ENCODE data around the gene BRPF1.
"Not testable (repeated sequence)": the region's sequence is repeated elsewhere in the genome, so short reads cannot be mapped to it uniquely, and the experiment has no call there.

The BRPF1 gene

GRCh38 chr3:9768141-9768775, 36.7 kb downstream of the BRPF1 start:
- DNase-seq (ENCODE audit: low read depth), result no peak

DNA sequence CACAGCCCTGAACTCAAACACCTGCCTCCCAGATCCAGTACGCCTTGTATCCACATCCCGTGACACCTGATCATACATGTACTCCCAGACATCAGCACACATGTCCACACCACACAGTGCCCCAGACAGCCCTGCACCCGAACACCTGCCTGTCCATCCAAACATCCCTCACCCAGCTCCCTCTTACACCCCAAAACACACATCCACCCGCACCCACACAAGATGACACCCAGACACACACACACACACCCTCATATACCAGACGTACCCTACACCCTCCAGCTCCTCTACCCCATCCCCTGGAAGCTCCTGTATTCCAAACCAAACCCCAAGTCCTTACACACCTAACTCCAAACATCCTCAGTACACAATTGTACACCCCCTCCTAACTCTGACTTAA, 37.5 kb downstream of the BRPF1 start:
- no peak for DNase-seq (ENCODE audit: low read depth)

DNA sequence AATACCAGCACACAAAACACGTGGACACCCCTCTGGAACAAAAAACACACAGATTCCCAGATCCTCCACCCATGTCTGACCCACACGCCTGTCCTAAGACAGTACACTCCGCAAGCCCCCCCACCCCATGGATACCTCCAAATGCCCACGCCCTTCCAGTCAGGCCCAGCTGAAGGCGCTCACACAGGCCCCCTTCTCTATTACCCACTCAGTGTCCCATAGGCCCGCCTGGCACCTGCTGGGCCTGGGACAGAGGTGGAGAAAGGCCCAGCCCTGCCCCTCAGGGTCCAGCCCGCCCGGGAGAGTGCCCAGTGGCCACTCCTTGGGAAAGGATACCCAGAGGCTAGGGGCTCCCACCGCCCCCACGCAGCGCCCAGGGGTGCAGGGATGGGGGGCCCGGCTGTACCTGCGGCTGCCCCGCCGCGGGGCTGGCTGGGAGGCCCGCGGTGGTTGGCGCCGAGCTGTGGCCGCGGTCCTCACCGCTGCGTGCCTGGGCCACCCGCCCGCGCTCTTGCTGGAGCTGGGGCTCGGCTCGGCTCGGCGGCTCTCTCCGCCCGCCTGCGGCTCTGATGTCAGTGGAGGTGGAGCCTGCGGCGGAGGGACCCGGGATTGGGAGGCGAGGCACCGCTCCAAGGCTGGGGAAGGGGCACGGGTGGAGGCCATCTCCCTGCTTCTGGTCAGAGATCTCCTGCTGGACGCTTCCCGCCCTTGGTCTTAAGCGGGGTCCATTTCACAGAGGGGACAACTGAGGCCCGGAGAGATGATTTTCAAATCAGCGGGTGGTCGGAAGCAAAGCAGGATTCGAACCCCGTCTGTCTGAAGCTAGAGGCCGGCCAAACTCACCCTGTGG, 38.1 kb downstream of the BRPF1 start, which contains the start of gene CAMK1:
Gene CAMK1, minus strand, starts transcription at position 522 of the 850 bp plus-strand sequence. CDS start 2,198 bp downstream, outside the sequence.
- DNase-seq (ENCODE audit: low read depth), result peak; percentile 25

- DNase-seq (ENCODE audit: low read depth), result no peak
These were observed 38.8 kb downstream of the BRPF1 start for GRCh38 chr3:9770276-9770812.

GRCh38 chr3:9771007-9771406, 39.5 kb downstream of the BRPF1 start:
- DNase-seq (ENCODE audit: low read depth), result not testable (repeated sequence)

GRCh38 chr3:9776896-9777693, 45.6 kb downstream of the BRPF1 start:
- no peak for DNase-seq (ENCODE audit: low read depth)

- DNase-seq (ENCODE audit: low read depth), result no peak
These were observed 46.1 kb downstream of the BRPF1 start for GRCh38 chr3:9777694-9778021.

DNA sequence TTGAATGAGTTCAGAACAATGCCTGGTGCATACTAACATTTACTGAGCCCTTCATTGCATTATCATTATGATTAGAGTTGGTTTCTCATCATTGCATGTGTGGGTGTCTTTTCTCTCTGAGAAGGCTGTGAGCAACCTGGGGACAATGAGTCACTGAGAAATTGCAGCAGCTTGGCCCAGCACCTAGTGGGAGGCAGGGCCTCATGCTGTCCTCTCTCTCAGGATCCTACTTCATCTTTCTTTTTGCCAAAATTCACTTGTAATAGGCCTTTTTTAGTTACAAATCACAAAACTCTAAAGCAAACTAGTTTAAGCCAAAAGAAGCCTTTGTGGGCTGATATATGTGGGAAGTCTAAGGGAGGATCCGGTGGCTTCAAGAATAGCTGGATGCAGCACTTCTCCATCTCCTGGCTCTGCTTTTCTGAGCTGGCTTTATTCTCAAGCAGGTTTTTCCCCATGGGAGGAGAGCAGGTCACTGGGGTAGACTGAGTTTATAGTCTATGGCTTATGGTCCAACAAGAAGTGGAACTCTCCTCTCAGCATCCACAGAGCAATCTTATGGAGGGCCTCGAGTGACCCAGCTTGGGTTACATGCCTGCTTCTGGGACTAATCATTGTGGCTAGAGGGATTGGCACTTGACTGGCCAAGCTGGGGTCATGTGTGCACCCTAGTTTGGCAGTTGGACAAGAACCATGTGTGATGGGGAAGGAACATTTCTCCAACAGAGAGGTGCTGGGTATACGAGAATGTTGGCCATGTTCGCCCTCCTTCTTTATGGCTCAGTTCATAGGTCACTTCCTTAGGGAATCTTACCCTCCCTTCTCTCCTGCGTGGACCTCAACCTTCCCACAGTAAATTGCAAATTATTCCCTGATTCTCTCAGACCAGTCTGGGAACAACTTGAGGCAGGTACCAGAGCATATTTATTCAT, 46.9 kb downstream of the BRPF1 start:
- DNase-seq (ENCODE audit: low read depth), result no peak

DNA sequence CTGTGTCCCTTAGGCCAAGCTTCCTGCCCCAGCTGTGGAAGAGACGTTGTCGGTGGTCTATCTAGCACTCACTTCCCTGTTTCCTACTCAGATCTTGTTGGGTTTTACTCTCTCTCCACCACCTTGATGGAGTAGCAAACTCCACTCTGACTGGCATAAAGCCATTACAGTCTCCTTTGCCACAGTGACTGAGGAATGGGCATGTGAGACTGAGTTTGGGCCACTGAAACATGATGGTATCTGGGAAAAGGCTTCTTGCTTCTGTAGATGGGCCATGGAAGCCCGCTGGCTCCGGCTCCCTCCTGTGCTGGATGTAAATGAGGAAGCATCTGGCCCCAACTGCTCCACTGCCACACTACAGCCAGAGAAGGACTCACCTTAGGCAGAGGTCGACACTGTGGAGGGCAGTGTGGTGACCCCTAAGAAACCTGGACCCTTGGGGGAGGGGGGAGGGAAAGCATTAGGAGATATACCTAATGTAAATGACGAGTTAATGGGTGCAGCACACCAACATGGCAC, 47.6 kb downstream of the BRPF1 start:
- DNase-seq (ENCODE audit: low read depth), result no peak

DNA sequence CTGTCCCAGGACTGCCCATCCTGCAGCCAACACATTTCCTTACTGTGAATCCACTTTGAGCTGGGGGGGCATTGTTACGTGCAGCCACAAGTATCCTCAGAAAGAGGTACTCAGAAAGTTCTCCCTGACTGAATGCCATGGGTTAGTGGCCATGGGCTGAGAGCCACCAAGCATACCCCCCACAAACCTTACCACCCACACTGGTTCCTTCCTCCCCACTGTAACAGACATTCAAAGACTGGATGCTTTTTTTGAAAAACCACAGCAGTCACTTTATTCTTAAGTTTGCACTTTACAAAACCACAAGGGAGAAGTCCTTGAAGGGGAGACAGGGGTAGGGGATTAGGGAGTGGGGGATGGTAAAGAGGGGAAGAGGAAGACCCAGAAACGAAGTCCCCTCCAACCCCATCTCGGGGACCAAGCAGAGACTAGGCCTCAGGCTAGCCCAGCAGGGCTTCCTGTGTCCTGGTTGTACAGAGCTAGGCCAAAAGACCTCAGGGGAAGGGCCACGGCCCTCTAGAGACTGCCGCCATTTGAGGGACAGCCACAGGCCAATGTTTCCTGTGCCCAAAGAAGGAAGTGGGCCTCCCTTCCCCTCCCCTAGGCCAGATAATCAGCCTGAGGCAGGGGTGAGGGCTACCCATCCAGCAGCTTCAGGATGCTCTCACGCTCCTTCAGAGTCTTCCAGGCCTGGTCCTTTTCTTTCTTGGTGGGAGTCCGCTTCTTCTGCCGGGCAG, 48.4 kb downstream of the BRPF1 start:
- DNase-seq (ENCODE audit: low read depth), result no peak

DNA sequence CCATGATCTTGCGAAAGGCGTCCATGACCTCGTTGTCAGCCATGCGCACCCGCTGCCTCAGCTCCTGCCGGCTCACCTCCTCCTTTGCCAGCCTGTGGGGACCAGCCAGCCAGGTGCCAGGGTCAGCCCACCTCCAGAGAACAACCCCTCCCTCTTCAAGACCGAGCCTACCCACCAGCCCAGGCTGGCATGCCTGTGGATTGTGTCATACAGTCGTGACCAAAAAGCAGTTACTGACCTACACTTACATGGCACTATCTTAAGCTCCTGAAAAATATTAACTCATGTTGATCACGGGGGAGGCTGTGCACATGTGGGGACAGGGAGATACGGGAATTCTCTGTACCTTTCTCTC, 48.9 kb downstream of the BRPF1 start:
- DNase-seq (ENCODE audit: low read depth), result no peak

DNA sequence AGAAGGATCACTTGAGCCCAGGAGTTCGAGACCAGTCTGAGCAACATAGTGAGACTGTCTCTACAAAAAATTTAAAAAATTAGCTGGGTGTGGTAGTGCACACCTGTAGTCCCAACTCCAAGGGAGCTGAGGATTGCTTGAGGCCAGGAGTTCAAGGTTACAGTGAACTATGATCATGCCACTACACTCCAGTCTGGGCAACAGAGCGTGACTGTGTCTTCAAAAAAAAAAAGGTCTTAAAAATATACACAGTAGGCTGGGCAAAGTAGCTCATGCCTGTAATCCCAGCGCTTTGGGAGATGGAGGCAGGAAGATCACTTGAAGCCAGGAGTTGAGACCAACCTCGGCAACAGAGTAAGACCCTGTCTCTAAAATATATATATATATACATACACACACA, 49.4 kb downstream of the BRPF1 start:
- DNase-seq (ENCODE audit: low read depth), result no peak

DNA sequence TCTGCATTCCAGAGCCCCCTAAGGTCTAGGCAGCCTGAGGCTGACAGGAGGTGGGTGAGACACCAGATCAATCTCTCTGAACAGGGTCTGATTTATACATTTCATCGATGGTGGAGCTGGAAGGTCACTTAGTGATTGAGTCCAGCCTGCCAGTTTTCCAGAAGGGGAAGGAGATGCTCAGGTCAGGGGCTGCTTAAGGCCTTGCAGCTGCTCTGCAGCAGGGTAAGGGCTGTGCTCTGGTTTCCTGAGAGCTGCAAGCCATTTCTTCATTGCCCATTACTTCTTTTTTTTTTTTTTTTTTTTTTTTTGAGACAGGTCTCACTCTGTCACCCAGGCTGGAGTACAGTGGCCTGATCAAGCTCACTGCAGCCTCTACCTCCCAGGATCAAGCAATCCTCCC, 50.0 kb downstream of the BRPF1 start:
- DNase-seq (ENCODE audit: low read depth), result no peak

- DNase-seq (ENCODE audit: low read depth), result no peak
These were observed 50.6 kb downstream of the BRPF1 start for GRCh38 chr3:9781978-9782603.

GRCh38 chr3:9782770-9783169, 51.2 kb downstream of the BRPF1 start:
- no peak for DNase-seq (ENCODE audit: low read depth)

DNA sequence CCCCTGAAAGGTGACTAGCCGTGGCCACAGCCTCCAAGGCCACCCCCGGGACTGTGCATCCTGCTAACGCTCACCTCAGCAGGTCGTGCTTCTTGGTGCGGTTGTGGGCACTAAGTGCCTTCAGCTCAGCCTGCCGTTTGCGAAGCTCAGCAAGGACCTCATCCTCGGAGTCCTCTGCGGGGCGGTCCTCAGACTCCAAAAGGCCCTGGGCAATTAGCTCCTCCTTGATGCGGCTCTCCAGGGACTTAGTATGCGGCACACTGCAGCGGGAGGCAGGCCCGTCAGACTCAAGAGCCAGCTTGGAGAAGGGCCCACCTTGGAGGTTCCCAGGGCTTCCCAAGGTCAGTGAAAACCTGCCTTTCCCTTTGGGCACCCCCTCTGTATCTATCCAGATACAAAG, 52.4 kb downstream of the BRPF1 start:
- DNase-seq (ENCODE audit: low read depth), result no peak

- no peak for DNase-seq (ENCODE audit: low read depth)
These were observed 53.4 kb downstream of the BRPF1 start for GRCh38 chr3:9784965-9785364.

- no peak for DNase-seq (ENCODE audit: low read depth)
These were observed 54.1 kb downstream of the BRPF1 start for GRCh38 chr3:9785602-9786001.

DNA sequence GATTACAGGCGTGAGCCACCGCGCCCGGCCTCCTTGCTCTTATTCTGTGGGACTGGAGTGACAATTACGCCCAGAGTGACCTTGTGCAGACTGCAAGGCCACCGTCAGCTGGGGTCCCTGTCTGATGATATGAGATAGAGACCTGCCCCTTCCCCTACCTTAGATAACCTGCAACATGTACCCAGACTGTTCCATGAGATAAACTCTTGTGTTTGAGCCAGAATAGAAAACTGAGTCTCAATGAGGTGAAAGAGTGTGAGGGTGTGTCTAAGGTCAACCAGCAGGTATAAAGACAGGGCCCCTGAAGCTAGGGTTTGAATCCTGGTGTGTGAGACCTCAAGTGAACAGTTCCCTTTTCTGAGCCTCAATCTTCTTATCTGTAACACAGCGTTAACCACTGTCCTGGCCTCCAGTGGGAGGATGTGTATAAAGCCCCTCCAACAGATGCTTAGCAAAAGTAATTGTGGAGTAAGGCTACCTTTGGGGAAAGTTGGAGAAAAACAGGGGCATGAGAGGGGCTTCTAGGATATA, 54.7 kb downstream of the BRPF1 start:
- DNase-seq (ENCODE audit: low read depth), result no peak

All from T-helper 22 cell (primary cell).